IMR-90 (cell line): ENCODE results near the gene CFAP299. TPM values are rescaled to one million over a fixed set of nuclear protein-coding genes. Genes with fewer than 3 reads are reported as not detected.

Source experiments
- ATAC-seq: fragments of 200-7000 bp; cut with Tn5 transposase; 2 replicates; pipeline ENCODE4 v1.9.1; 2020; ENCODE audit warnings: low read depth, mild to moderate bottlenecking, moderate library complexity
- BruUV-seq: library from RNA; stranded (reverse); fragments of 400-500 nt; replicated peaks from 2 replicates; lab custom pipeline; 2021; lab: Mats Ljungman, UMichigan
- CTCF ChIA-PET: fragments of 300-600 bp; formaldehyde crosslinking; extraction: SDS; loops from one replicate; lab custom pipeline; 2021; ENCODE audit warnings: antibody characterized with exemption; lab: Yijun Ruan, JAX
- POLR2A ChIA-PET: fragments of 300-600 bp; sonication (Branson Sonifier 250); formaldehyde crosslinking; loops from one replicate; lab custom pipeline; 2022; ENCODE audit warnings: antibody characterized with exemption; ENCODE audit not compliant: unreplicated experiment; lab: Charles Lee
- DNase-seq: peaks from one replicate; pipeline ENCODE4 v3.0.0; 2013
- H2AFZ ChIP-seq: replicated peaks from 2 replicates; pipeline ENCODE3; 2013; ENCODE audit warnings: low read length, mild to moderate bottlenecking; ENCODE audit not compliant: poor library complexity
- H2AK5ac ChIP-seq: 2 replicates; pipeline ENCODE4 v1.6.1; 2013; ENCODE audit warnings: low read depth, low read length, inconsistent platforms
- H2AK9ac ChIP-seq: replicated peaks from 2 replicates; pipeline ENCODE3; 2013; ENCODE audit warnings: mild to moderate bottlenecking, low read depth, low read length, moderate library complexity; ENCODE audit not compliant: poor library complexity
- H2BK120ac ChIP-seq: 2 replicates; pipeline ENCODE4 v1.6.1; 2013; ENCODE audit warnings: low read depth, low read length, inconsistent platforms
- H2BK15ac ChIP-seq: 3 replicates; pipeline ENCODE4 v1.6.1; 2013; ENCODE audit warnings: low read depth, low read length, inconsistent platforms
- H2BK20ac ChIP-seq: 2 replicates; pipeline ENCODE4 v1.6.1; 2013; ENCODE audit warnings: low read depth, mild to moderate bottlenecking, inconsistent platforms, low read length, moderate library complexity
- H2BK5ac ChIP-seq: 2 replicates; pipeline ENCODE4 v1.6.1; 2013; ENCODE audit warnings: mild to moderate bottlenecking, low read depth, low read length, inconsistent platforms; ENCODE audit not compliant: poor library complexity, severe bottlenecking
- H3K14ac ChIP-seq: replicated peaks from 2 replicates; pipeline ENCODE4 v1.6.1; 2013; ENCODE audit warnings: low read depth, low read length, inconsistent platforms
- H3K18ac ChIP-seq: 2 replicates; pipeline ENCODE4 v1.6.1; 2013; ENCODE audit warnings: low read depth, low read length, control low read depth
- H3K23ac ChIP-seq: 2 replicates; pipeline ENCODE4 v1.6.1; 2013; ENCODE audit warnings: low read depth, low read length, inconsistent platforms
- H3K27ac ChIP-seq: 2 replicates; pipeline ENCODE4 v1.5.1; 2013; ENCODE audit warnings: mild to moderate bottlenecking, control low read depth, low read length; ENCODE audit not compliant: insufficient read depth
- H3K27me3 ChIP-seq: 2 replicates; pipeline ENCODE4 v1.6.1; 2013; ENCODE audit warnings: low read length; ENCODE audit not compliant: control insufficient read depth, insufficient read depth
- H3K36me3 ChIP-seq: 2 replicates; pipeline ENCODE4 v1.6.1; 2013; ENCODE audit warnings: low read length, mixed read lengths; ENCODE audit not compliant: control insufficient read depth, insufficient read depth
- H3K4ac ChIP-seq: 2 replicates; pipeline ENCODE4 v1.6.1; 2013; ENCODE audit warnings: low read depth, low read length, inconsistent platforms
- H3K4me1 ChIP-seq: 2 replicates; pipeline ENCODE4 v1.6.1; 2013; ENCODE audit warnings: low read length, mixed read lengths; ENCODE audit not compliant: control insufficient read depth, insufficient read depth
- H3K4me2 ChIP-seq: 2 replicates; pipeline ENCODE4 v1.6.1; 2013; ENCODE audit warnings: low read depth, mild to moderate bottlenecking, control low read depth, low read length, moderate library complexity
- H3K4me3 ChIP-seq: 2 replicates; pipeline ENCODE4 v1.5.1; 2013; ENCODE audit warnings: low read depth, mild to moderate bottlenecking, control low read depth, low read length, moderate library complexity; ENCODE audit not compliant: insufficient read depth
- H3K56ac ChIP-seq: 2 replicates; pipeline ENCODE4 v1.6.1; 2013; ENCODE audit warnings: low read length, inconsistent platforms; ENCODE audit not compliant: insufficient read depth; ENCODE audit errors: extremely low read depth
- H3K79me1 ChIP-seq, 2 experiments: 2 replicates each; pipeline ENCODE4 v1.6.1; 2013; ENCODE audit warnings: low read length in 2 of 2, inconsistent platforms in 1 of 2, low read depth in 1 of 2
- H3K9ac ChIP-seq: 2 replicates; pipeline ENCODE4 v1.6.1; 2013; ENCODE audit warnings: low read depth, low read length, control low read depth
- H3K9me1 ChIP-seq: 2 replicates; pipeline ENCODE4 v1.6.1; 2013; ENCODE audit warnings: low read length, inconsistent platforms; ENCODE audit not compliant: insufficient read depth
- H3K9me3 ChIP-seq: 2 replicates; pipeline ENCODE4 v1.6.1; 2013; ENCODE audit warnings: low read length; ENCODE audit not compliant: control insufficient read depth, insufficient read depth
- H4K20me1 ChIP-seq: 2 replicates; pipeline ENCODE4 v1.6.1; 2013; ENCODE audit warnings: low read length, inconsistent platforms; ENCODE audit not compliant: insufficient read depth
- H4K5ac ChIP-seq: 2 replicates; pipeline ENCODE4 v1.6.1; 2013; ENCODE audit warnings: mild to moderate bottlenecking, low read depth, low read length, control low read depth
- H4K8ac ChIP-seq, 2 experiments: 2 replicates each; pipeline ENCODE4 v1.6.1; 2013; ENCODE audit warnings: low read depth in 2 of 2, low read length in 2 of 2, control low read depth in 1 of 2, inconsistent platforms in 1 of 2
- H4K91ac ChIP-seq: 2 replicates; pipeline ENCODE4 v1.6.1; 2013; ENCODE audit warnings: low read depth, low read length, inconsistent platforms; ENCODE audit not compliant: insufficient read depth
- BHLHE40 ChIP-seq: fragments of 150-350 bp; IDR thresholded peaks from 2 replicates; pipeline ENCODE4 v1.6.1; 2016; ENCODE audit warnings: mild to moderate bottlenecking, low read depth, low read length
- RAD21 ChIP-seq: IDR thresholded peaks from 2 replicates; pipeline ENCODE4 v1.6.1; 2012; ENCODE audit warnings: low read length, improper control_type of control experiment
- RCOR1 ChIP-seq: IDR thresholded peaks from 2 replicates; pipeline ENCODE4 v1.6.1; 2012; ENCODE audit warnings: mild to moderate bottlenecking, low read length, improper control_type of control experiment; ENCODE audit not compliant: insufficient replicate concordance
- SMC3 ChIP-seq: fragments of 150-350 bp; IDR thresholded peaks from 2 replicates; pipeline ENCODE4 v1.6.1; 2016; ENCODE audit warnings: low read depth, mild to moderate bottlenecking, antibody characterized with exemption, low read length, moderate library complexity
- WGBS, 2 experiments: methylation state at CpG; one replicate each; pipeline versions ENCODE4 v1.1.5 to v1.1.7; 2013; ENCODE audit warnings: missing lambda C conversion rate in 2 of 2; ENCODE audit not compliant: insufficient read length in 1 of 2; ENCODE audit errors: extremely low coverage in 2 of 2; 5-methylcytosine and 5-hydroxymethylcytosine counted together
- dilution Hi-C: fragments of 300-500 bp; cut with HindIII; formaldehyde crosslinking; loops from one replicate; pipeline ENCODE4 v1.14.3; 2018; ENCODE audit warnings: low sequenced_read_pairs; ENCODE audit not compliant: unreplicated experiment
- in situ Hi-C: fragments of 300-500 bp; cut with MboI; formaldehyde crosslinking; loops from 3 replicates; pipeline ENCODE4 v1.14.3; 2019; ENCODE audit warnings: low sequenced_read_pairs, inconsistent platforms, mixed read lengths
- intact Hi-C: fragments of 100-400 bp; cut with micrococcal nuclease; formaldehyde crosslinking; loops from 2 replicates; pipeline ENCODE4 v1.10.0; 2022
- polyA plus RNA-seq, 3 experiments: library from polyadenylated mRNA; depleted of rRNA; stranded (reverse); fragments of >200 nt; gene quantifications; 2 replicates each; pipeline ENCODE4 v1.2.3, GENCODE V29; 2012; ENCODE audit warnings: low replicate concordance in 1 of 3
- total RNA-seq: library from RNA; depleted of rRNA; stranded (reverse); fragments of >200 nt; gene quantifications from 2 replicates; pipeline ENCODE4 v1.2.3, GENCODE V29; 2012

CFAP299 gene
- total and polyA plus RNA-seq, 2 of the 4 experiments (the other 2 are of a cell fraction): 1.0 to 1.1 TPM

DNA sequence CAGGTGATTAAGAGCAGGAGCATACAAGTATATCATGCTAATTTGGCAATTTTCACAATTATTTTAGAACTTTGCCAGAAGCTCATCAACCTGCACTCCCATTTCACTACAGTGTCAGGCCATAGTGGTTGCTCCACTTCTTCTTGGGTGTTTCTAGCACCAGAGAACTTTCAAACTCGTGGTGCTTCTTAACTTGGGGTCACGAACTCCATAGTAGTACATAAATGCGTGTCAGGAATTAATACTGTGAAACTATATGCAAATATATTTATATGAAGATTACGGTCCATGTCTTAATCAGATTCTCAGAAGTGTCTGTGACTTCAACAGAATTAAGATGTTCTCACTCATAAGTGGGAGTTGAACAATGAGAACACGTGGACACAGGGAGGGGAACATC lies 440.6 kb downstream of the CFAP299 start:
- no peak for ATAC-seq
- POLR2A ChIA-PET: no interaction called here
- H2AK9ac ChIP-seq: no peak overlapping the region
- no peaks in the 10 kb centered on the region for H3K36me3 ChIP-seq
- H2BK5ac ChIP-seq: no peak overlapping the region
- in situ Hi-C loops: no loop called here
- H3K9me1 ChIP-seq: no peaks in the 10 kb centered on the region
- TF ChIP-seq RAD21 (no peak), BHLHE40 (no peak), RCOR1 (no peak), SMC3 (no peak)
- no peak overlapping the region for H3K27ac ChIP-seq
- dilution Hi-C loops: no loop called here
- no peak overlapping the region for H2BK15ac ChIP-seq
- no TSS peak for BruUV-seq
- H3K4me2 ChIP-seq: no peak overlapping the region
- H4K5ac ChIP-seq: no peak overlapping the region
- CTCF ChIA-PET: no interaction called here
- H3K4ac ChIP-seq: no peak overlapping the region
- no peak for DNase-seq
- H3K23ac ChIP-seq: no peak overlapping the region
- no peak overlapping the region for H4K8ac ChIP-seq
- H3K9ac ChIP-seq: no peak overlapping the region
- no CpG with 5 or more reads among the region's 5 CpGs for WGBS, 2 experiments
- H3K4me1 ChIP-seq: no peaks in the 10 kb centered on the region
- no peak overlapping the region for H3K4me3 ChIP-seq
- no peak overlapping the region for H2AFZ ChIP-seq
- H3K79me1 ChIP-seq: no peaks in the 10 kb centered on the region
- no peak overlapping the region for H2AK5ac ChIP-seq
- no peaks in the 10 kb centered on the region for H3K27me3 ChIP-seq
- H2BK20ac ChIP-seq: no peak overlapping the region
- H3K14ac ChIP-seq: no peak overlapping the region
- H2BK120ac ChIP-seq: no peak overlapping the region
- no peak overlapping the region for H3K18ac ChIP-seq
- H4K20me1 ChIP-seq: no peaks in the 10 kb centered on the region
- no peak overlapping the region for H3K56ac ChIP-seq
- no peaks in the 10 kb centered on the region for H3K9me3 ChIP-seq
- H4K91ac ChIP-seq: no peak overlapping the region
- intact Hi-C loops: no loop called here
